Left renal pelvis (tissue), 4 donors: Measurements from ENCODE around the gene RPAIN. TPM values are rescaled to one million over a fixed set of nuclear protein-coding genes. Genes with fewer than 3 reads are reported as not detected.
"Not testable (repeated sequence)": the region's sequence is repeated elsewhere in the genome, so short reads cannot be mapped to it uniquely, and the experiment has no call there.

ENCODE experiments used
- DNase-seq, 4 donors: peaks; one replicate each; pipeline ENCODE4 v3.0.0-alpha.2; 2013; ENCODE audit warnings: low read depth in 4 of 4, low spot score in 3 of 4
- polyA plus RNA-seq, 4 donors: library from polyadenylated mRNA; unstranded; fragments of 120-200 nt; gene quantifications; one replicate each; pipeline ENCODE4 v1.2.1, GENCODE V29; 2013; ENCODE audit not compliant: insufficient read length in 4 of 4

The RPAIN gene
- polyA plus RNA-seq, 4 donors, result 45.7 to 86.5 (median 59.7) TPM

DNA sequence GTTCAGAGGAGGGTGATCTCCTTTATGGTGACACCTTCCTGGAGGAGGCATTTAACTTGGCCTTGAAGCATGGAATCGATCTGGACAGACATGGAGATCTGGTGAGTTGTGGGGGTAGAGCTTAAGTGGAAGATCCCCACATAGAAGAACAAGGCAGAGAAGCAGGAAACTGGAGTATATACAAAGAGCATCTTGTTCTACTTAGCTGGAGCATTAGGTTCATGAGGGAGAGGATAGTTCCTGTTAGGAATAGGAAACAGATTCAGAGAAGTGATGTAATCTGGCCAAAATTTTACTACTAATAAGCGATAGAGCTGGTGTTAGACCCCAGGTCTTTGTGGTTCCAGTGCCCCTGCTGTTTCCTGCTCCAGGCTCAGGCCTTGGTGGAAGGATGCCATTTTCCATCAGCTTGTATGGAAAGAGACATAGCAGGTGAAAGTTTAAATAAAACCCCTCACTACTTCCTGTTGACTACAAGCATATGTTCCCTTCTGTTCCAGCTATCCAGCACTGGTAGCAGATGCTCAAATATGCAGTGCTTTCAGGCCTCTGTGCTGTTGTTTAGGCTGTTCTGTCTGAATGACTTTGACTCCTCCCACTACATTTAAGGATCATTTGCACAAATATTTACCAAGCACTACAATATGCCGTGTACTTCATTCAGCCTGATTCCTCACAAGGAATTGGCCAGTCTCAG is 9.4 kb downstream of the RPAIN start:
- no peak for DNase-seq

DNA sequence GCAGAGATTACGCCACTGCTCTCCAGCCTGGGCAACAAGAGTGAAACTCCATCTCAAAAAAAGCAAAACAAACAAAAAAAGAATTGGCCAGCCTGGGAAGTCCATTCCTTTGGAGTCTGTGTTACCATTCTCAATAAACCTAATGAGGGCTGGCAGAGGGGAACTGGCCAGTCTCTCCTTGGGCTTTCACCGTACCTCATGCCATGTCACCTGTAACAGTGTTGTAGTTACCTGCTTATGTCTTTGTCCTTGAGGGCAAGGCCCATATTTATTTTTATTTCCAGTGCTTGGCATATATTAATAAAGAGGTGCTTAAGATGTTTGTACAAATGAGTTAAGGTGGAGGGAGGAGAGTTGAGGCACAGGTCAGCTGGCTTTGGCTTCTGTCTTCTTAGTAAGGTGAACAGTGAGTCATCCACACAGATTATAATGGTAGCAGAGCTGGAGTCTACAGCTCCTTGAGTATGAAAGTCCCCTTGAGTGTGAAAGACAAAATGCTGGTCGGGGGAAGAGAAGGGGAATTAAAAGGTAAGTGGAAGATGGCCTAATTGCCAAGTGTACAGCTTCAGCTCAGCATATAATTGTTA is 10.5 kb downstream of the RPAIN start:
- no peak for DNase-seq

DNA sequence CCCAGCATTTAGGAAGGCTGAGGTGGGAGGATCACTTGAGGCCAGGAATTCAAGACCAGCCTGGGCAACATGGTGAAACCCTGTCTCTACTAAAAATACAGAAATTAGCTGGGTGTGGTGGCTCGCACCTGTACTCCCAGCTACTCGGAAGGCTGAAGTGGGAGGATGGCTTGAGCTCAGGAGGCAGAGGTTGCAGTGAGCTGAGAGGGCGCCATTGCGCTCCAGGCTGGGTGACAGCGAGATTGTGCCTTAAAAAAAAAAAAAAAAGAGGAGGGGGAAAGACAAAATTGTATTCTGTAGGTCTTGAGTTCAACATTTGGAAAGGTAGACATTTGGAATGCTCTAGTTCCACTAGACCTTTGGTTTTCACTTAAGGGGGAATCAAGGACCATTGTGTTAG is 11.3 kb downstream of the RPAIN start:
- not testable (repeated sequence) for DNase-seq

DNA sequence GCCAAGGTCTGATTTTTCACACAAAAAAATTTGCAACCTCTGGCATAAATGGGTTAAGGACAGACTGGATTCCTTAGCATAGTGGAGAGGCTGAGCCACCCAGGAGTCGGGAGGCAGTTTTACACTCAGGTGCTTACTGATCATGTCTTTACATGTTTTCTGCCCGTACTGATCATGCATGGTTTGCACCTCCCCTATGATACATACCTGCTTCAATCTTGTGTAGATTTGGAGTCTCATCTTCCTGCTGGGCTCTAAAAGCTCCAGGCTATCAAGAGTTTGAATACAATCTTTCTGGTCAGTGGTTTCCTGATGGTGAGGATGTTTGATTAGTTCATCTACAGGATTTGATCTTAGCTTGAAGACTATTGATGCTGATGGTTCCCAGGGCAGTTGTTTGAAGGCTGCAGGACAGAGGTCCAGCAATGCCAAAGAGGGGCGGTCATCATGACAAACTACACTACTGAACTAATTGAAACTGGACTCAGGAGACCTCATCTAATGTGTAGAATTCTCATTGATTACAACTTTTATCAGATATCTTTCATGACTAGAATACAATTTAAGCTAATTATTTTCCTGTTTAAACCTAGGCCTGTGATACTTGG is 12.1 kb downstream of the RPAIN start:
- DNase-seq, result no peak

DNA sequence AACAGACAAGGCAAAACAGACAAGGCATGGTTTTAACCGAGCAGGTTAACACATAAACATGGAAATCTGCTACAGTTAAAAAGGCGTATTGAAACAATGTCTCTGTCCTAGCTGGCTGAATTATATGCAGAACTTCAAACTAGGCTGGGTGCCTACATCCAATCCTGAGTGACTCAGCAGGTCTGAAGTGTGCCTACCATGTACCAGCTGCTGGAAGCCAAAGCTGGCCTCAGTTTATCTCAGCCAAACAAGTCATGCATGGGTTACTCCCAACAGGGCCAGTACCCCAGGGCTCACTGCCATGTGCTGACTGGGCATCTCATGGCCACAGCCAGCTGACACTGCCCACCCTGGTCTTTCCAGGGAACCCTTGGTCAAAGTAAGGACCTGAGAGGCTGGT is 15.0 kb downstream of the RPAIN start:
- DNase-seq, result no peak

DNA sequence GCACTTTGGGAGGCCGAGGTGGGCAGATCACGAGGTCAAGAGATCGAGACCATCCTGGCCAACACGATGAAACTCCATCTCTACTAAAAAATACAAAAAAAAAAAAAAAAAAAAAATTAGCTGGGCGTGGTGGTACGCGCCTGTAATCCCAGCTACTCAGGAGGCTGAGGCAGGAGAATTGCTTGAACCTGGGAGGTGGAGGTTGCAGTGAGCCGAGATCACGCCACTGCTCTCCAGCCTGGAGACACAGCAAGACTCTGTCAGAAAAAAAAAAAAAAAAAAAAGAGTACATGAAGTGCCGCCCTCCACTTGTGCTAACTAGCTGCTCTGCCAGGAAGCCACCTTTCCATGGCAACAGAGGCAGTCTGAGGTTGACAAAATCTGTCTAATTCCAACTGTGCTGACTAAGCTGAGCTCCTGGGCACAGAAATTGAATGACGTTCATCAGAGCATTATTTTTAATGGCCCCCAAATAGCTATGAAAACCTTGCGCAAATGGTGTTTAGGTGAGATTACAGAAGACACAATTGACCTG is 15.9 kb downstream of the RPAIN start:
- DNase-seq, result not testable (repeated sequence)

DNA sequence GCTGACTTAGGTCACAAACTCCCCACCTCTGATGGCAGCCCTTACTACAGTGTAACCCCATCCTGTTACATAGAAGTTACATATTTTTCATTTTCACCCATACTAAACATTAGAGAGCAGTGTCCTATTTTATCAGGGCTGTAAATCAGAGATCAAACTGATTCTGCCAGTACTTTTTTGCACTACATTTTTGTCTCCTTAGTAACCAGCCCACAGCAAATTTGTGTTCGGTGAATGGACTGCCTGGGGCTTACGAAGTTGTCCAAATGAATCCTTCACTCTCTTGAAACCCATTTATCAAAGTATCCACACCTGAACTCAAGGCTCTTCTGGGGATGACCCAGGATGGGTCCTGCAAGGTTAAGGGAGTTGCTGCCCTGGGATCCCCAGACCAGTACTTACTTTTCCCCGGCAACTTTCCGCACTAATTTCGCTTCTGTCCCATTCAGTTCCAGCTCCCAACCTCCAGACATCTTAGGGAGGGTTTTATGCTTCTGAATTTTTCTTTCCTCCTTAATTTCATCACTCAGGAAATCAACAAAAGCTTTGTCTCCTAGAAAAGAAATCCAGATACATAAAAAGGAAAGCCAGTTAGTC is 17.8 kb downstream of the RPAIN start:
- DNase-seq, result no peak

DNA sequence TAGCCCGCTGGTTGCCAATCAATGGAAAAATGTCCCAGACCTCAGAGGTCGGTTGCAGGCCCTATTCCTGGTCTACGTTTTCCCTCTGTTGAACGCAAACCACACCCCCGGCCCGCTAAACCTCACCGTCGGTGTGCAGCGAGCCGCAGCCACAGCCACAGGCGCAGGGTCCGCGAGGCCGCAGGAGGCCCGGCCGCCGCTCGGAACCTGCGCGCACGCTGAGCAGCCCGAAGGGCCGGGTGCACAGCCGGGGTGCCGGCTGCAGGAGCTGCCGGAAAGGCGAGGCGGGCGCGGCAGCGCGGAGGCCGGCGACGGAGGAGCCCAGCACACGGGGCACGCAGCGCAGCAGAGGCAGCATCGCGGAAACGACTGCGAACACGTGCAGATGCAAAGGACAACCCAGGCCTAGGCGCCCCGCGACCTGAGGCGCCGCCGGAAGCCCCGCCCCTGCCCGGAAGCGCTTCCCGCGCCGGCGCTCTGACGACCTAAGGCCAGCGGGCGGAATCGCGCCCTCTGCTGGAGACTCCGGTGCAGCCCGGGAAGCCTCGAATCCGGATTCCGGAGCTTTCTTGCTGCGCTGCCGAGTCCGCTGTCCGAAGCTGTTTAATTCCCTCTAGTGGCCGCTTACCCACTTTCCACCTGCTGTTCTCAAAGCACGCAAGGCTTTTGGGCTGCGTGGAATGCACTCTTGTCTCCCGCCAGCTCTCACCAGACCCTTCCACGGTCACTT is 18.9 kb downstream of the RPAIN start, which contains the start of gene C1QBP:
TSS of gene C1QBP (minus strand) at position 440 of the 730 bp plus-strand sequence. CDS start at position 358, 82 bp downstream.
- DNase-seq, result peak; percentile 75 to 87 (median 84)

DNA sequence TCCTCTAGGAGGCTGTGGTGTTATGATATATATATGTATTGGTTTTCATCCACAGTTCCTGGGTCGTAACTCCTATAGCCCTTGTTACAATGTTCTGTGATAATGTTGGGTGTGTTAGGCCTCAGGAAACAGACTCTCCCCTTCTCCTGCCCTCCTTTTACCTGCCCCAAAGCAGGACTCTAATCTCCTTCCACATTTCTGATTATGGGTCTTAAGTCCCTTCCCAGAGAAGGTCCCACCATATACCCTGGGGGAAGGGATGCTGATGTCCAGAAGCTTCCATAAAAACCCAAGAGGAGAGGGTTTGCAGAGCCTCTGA is 19.4 kb downstream of the RPAIN start:
- no peak for DNase-seq

DNA sequence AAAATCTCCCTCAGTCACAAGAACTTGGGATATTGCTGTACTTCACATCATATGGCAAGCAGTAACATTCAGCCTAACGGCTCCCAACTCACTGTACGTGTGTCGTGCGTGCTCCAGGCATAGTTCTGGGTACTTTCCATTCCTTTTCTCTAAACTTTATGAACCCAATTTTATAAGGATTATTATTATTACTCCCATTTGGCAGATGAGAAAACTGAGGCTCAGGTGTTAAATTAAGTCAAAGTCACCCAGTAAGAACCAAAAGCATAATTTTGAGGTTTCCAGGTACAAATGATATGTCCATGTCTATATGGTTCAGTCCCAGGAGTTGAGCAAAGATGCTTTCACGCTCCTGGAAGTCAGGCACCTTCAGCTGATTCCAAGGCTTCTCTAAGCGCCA is 23.7 kb downstream of the RPAIN start:
- no peak for DNase-seq

DNA sequence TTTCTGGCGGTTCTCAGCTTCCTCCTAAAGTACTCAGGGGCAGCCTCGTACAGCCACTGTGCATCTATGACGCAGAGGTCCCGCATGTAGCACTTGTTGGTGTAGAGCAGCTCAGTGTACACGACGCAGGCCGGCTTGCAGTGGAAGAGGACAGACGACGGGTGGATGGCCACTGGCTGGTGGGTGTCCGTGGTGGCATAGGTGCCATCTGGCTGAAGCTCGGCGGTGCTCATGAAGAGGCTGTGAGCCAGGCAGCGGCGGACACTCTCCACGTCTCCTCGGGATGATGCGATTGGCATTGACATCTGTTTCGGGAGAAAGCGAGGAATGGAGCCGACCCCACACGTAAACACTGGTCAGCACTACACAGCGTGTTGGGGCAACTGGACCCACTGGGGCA is 24.2 kb downstream of the RPAIN start:
- no peak for DNase-seq

DNA sequence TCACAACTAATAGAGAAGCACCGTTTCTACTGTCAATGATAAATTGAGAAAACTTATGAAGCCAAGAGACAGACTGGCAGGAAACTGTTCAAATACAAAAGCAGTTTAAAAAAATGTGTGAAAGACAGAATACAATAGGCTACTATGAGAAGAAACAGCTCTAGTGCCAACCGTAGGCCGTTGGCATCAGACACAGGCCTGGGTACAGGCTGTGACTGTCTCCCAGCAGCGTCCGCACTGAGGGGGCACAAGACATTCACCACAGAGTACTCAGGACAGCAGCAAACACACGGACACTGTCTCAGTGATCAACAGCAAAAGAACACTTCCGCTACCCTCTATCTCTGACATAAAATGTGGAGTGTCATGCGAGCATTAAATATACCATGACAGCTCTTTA is 26.8 kb downstream of the RPAIN start:
- no peak for DNase-seq

DNA sequence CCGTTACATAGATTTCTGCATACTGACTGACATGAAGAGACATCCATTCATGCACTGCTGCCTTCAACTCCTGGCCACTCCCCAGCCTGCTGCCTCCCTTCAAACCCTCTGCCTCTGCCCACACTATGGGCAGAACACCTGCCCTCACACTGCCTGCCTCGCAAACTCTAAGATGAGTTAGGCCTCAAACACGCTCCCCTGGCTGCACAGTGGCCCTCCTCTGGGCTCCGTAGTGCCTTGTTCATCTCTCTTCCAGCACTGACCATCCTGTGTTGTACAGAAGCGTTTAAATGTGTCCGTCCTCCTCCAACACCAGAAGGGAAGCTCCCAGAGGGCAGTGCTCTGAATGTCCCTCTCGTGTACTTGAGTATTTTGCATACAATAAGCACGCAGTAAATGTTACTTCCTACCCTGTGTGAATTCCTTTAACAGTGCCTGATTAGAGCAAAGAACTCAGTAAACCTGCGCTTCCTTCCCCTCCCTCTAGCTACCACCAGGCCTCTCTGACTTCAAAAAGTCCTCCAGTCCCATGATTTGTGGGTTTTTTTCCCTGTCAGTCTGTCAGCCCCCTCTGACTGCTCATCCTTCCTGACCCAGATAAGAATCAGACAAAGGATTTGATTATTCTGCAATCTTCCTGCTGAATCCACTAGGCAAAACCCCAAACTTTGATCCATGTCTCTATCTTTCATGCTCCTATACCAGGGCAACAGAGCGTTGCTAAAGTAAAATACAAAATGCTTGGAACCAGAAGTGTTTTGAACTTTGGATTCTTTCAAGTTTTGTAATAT is 44.9 kb downstream of the RPAIN start:
- DNase-seq, result no peak

DNA sequence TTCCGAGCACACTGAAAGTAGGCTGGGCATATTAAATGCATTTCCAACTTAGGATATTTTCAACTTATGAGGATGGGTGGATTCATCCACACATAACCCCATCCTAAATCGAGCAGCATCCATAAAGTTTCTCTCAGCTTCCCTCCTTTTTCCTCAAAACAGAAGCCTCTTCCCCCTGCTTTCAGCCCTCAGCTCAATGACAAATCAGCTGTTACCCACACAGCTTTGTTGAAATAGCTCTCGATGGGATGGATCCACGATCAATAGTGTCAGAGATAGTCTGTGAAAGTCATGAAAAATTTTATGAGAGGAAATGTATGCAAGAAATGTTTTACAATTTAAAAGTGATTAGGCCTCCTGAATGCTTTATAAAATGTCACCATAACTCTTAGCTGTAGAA is 46.3 kb downstream of the RPAIN start:
- DNase-seq, result no peak

DNA sequence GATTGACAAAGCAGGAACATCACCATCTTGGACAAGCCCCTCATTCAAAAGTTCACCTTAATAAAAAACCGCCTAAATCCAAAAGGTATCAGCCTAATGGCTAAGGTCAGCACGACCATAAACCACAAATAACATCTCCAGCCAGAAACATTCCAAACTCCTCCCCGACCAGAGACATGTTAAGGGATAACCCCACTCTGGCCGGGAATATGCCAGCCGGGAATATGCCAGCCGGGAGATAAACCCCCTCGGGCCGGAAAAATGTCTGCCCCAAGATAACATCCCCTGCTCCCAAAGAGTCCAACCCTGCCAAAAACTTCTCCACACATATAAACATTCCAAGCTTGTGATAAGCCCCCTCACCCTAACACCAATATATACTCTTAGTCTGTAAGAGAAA is 47.4 kb downstream of the RPAIN start:
- no peak for DNase-seq

DNA sequence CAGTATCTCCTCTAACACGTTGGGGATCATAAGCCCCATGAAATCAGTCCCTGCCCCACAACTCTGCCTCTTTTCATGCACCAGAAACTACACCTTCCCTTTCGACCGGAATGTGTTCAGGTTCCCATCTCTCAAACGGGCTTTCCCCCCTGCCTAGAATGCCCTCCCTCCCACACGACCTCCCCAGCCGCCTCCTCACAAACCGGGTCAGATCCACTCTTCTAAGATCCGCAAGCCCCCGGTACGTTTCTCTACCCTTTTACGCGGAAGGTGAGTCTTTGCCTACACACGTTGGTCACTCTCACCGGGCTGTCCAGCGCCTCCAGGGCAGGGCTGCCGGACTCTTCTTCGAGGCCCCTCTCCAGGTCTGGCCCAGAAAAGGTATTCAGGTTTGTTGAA is 48.1 kb downstream of the RPAIN start:
- DNase-seq, result no peak

DNA sequence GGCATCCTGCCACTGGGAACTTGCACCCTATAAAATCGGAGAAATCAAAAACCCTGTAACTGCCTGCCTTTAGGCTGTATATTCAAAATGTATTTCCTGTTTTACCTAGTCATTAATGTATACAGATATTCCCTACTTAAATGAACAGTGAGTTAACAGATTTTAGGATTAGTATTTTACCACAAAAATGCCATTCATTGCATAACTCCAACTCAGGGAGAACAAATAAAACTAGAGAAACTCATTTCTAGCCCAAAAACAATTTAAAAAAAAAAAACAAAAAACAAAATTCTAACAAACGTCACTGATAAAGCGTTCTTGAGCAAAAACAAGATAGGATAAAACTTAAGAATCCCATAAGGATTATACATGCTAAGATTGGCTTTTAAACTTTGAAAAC is 52.5 kb downstream of the RPAIN start:
- no peak for DNase-seq

DNA sequence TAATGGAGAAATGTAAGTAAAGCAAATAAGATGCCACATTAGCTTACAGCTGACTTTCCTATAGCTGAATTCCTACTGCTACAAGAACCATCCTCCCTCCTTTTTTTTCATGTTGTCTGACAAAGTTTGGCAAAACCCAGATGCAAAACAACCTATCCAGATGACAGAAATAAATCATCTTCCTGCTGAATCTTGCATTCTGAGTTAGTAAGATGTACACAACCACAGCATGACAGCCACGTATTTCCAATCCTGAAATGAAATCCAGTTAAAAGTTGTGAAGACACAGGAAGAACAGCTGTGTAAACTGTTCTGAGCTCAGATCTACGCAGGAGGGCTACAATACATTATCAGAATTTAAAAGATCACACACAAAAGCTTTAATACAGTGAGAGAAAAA is 53.9 kb downstream of the RPAIN start:
- no peak for DNase-seq

DNA sequence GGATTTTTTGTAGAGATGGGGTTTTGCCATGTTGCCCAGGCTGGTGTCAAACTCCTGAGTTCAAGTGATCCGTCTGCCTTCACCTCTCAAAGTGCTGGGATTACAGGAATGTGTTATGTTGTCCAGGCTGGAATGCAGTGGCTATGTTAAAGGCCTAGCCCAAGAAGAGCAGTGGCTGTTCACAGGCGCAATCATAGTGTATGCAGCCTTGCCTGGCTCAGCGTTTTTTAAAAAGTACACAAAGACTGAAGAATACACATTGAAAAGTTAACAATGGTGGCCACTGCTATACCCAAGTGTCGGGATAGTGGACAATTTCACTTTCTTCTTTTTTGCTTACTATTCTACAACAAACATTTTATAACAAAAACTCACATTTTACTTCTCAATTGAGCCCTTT is 59.0 kb downstream of the RPAIN start:
- DNase-seq, result no peak

DNA sequence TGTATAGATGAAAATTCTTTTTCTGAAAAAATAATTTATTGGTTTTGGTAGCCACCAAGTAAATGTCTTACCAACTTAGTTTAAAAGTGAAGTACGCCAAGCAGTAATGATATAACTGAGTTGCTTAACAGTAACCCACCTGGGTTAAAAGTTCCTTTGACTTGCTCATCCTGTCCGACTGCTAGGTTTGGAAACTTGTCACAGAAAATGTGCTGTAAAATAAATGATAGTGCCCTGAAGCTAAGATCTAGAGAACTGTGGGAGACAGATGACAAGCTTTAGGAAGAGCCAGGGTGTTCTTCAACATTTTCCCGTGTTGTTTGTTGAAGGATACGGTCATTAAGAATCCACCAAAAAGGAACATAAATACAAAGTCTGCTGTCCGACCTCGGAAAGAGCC is 61.0 kb downstream of the RPAIN start:
- DNase-seq, result no peak
